H9 (cell line): ENCODE data around the gene OR51A4. TPM values are rescaled to one million over a fixed set of nuclear protein-coding genes. Genes with fewer than 3 reads are reported as not detected.

ENCODE experiments used
- DNase-seq: peaks from one replicate; pipeline ENCODE4 v3.0.0-alpha.2; 2017
- H2AFZ ChIP-seq: one replicate; pipeline ENCODE4 v1.6.1; 2013; ENCODE audit warnings: mild to moderate bottlenecking, low read length, control low read depth, moderate library complexity
- H2AK5ac ChIP-seq: 2 replicates; pipeline ENCODE4 v1.6.1; 2013; ENCODE audit warnings: low read length, control low read depth, mixed read lengths; ENCODE audit not compliant: insufficient read length
- H2BK120ac ChIP-seq: one replicate; pipeline ENCODE4 v1.6.1; 2013; ENCODE audit warnings: low read depth, mild to moderate bottlenecking, low read length, control low read depth, inconsistent platforms; ENCODE audit not compliant: poor library complexity, severe bottlenecking
- H2BK12ac ChIP-seq: 2 replicates; pipeline ENCODE4 v1.6.1; 2013; ENCODE audit warnings: low read length, control low read depth, mixed read lengths, low read depth; ENCODE audit not compliant: insufficient read length
- H2BK15ac ChIP-seq: 2 replicates; pipeline ENCODE4 v1.6.1; 2013; ENCODE audit warnings: low read depth, low read length, control low read depth
- H2BK20ac ChIP-seq: one replicate; pipeline ENCODE4 v1.6.1; 2013; ENCODE audit warnings: low read depth, mild to moderate bottlenecking, low read length, control low read depth, inconsistent platforms; ENCODE audit not compliant: poor library complexity, severe bottlenecking
- H2BK5ac ChIP-seq: 2 replicates; pipeline ENCODE4 v1.6.1; 2013; ENCODE audit warnings: low read length, control low read depth, mixed read lengths; ENCODE audit not compliant: insufficient read length
- H3K14ac ChIP-seq: 2 replicates; pipeline ENCODE4 v1.6.1; 2013; ENCODE audit warnings: low read length, control low read depth; ENCODE audit not compliant: insufficient read depth
- H3K18ac ChIP-seq: 2 replicates; pipeline ENCODE4 v1.6.1; 2013; ENCODE audit warnings: low read depth, mild to moderate bottlenecking, mixed read lengths, low read length, control low read depth; ENCODE audit not compliant: insufficient read length
- H3K23ac ChIP-seq: 2 replicates; pipeline ENCODE4 v1.6.1; 2013; ENCODE audit warnings: low read length, control low read depth, mixed read lengths, low read depth; ENCODE audit not compliant: insufficient read length
- H3K23me2 ChIP-seq: 2 replicates; pipeline ENCODE4 v1.6.1; 2013; ENCODE audit warnings: low read depth, mild to moderate bottlenecking, mixed read lengths, low read length, control low read depth; ENCODE audit not compliant: insufficient read length, poor library complexity, severe bottlenecking
- H3K27ac ChIP-seq: 2 replicates; pipeline ENCODE4 v1.5.1; 2013; ENCODE audit warnings: low read length, control low read depth, mixed read lengths, low read depth; ENCODE audit not compliant: insufficient read length
- H3K27me3 ChIP-seq: 2 replicates; pipeline ENCODE4 v1.6.1; 2013; ENCODE audit warnings: low read length, control low read depth, inconsistent platforms; ENCODE audit not compliant: insufficient read depth
- H3K4ac ChIP-seq: 2 replicates; pipeline ENCODE4 v1.6.1; 2013; ENCODE audit warnings: low read depth, mild to moderate bottlenecking, control low read depth, inconsistent platforms, low read length, moderate library complexity
- H3K4me1 ChIP-seq: 2 replicates; pipeline ENCODE4 v1.6.1; 2013; ENCODE audit warnings: low read length, control low read depth, inconsistent platforms; ENCODE audit not compliant: insufficient read depth
- H3K4me2 ChIP-seq: 2 replicates; pipeline ENCODE4 v1.6.1; 2013; ENCODE audit warnings: low read length, control low read depth, mixed read lengths; ENCODE audit not compliant: insufficient read length, insufficient read depth
- H3K56ac ChIP-seq: 2 replicates; pipeline ENCODE4 v1.6.1; 2013; ENCODE audit warnings: low read depth, mild to moderate bottlenecking, mixed read lengths, low read length, control low read depth; ENCODE audit not compliant: insufficient read length
- H3K79me1 ChIP-seq: 2 replicates; pipeline ENCODE4 v1.6.1; 2013; ENCODE audit warnings: low read depth, mild to moderate bottlenecking, moderate library complexity, low read length, control low read depth, inconsistent platforms; ENCODE audit not compliant: insufficient read depth, poor library complexity, severe bottlenecking
- H3K79me2 ChIP-seq: 2 replicates; pipeline ENCODE4 v1.6.1; 2013; ENCODE audit warnings: low read length, control low read depth, inconsistent platforms; ENCODE audit not compliant: insufficient read depth
- H3K9ac ChIP-seq: 2 replicates; pipeline ENCODE4 v1.6.1; 2013; ENCODE audit warnings: low read length, control low read depth, mixed read lengths; ENCODE audit not compliant: insufficient read length; ENCODE audit errors: extremely low read depth
- H3K9me3 ChIP-seq: one replicate; pipeline ENCODE4 v1.6.1; 2013; ENCODE audit warnings: low read depth, low read length, inconsistent platforms; ENCODE audit not compliant: control insufficient read depth
- H3T11ph ChIP-seq: one replicate; pipeline ENCODE4 v1.6.1; 2013; ENCODE audit warnings: mild to moderate bottlenecking, low read length, control low read depth, inconsistent platforms
- H4K20me1 ChIP-seq: one replicate; pipeline ENCODE4 v1.6.1; 2013; ENCODE audit not compliant: control insufficient read depth, insufficient read length, insufficient read depth
- H4K5ac ChIP-seq: 2 replicates; pipeline ENCODE4 v1.6.1; 2013; ENCODE audit warnings: low read depth, mild to moderate bottlenecking, mixed read lengths, low read length, control low read depth; ENCODE audit not compliant: insufficient read length
- H4K8ac ChIP-seq: replicated peaks from 2 replicates; pipeline ENCODE4 v1.6.1; 2013; ENCODE audit warnings: low read length, control low read depth, mixed read lengths, low read depth; ENCODE audit not compliant: insufficient read length
- H4K91ac ChIP-seq: 2 replicates; pipeline ENCODE4 v1.6.1; 2013; ENCODE audit warnings: low read depth, mild to moderate bottlenecking, moderate library complexity, mixed read lengths, low read length, control low read depth; ENCODE audit not compliant: insufficient read length
- H3K27ac Mint-ChIP-seq, 3 experiments: 2 replicates in 2 of 3; 3 replicates in 1 of 3; pipeline ENCODE4 v1.8.0; 2020 to 2021; ENCODE audit warnings: mixed read lengths in 3 of 3, mild to moderate bottlenecking in 1 of 3, moderate library complexity in 1 of 3
- H3K27me3 Mint-ChIP-seq: 2 replicates; pipeline ENCODE4 v1.8.0; 2021; ENCODE audit warnings: low read depth, mild to moderate bottlenecking, moderate library complexity, mixed read lengths
- H3K36me3 Mint-ChIP-seq, 3 experiments: 2 replicates in 2 of 3; 3 replicates in 1 of 3; pipeline ENCODE4 v1.8.0; 2020 to 2021; ENCODE audit warnings: low read depth in 3 of 3, mixed read lengths in 3 of 3; ENCODE audit not compliant: insufficient read depth in 1 of 3
- H3K4me1 Mint-ChIP-seq, 2 experiments: 2 replicates each; pipeline ENCODE4 v1.8.0; 2020; ENCODE audit warnings: mixed read lengths in 2 of 2
- H3K4me3 Mint-ChIP-seq, 2 experiments: 2 replicates in 1 of 2; 3 replicates in 1 of 2; pipeline ENCODE4 v1.8.0; 2020 to 2021; ENCODE audit warnings: mild to moderate bottlenecking in 2 of 2, mixed read lengths in 2 of 2, moderate library complexity in 1 of 2
- H3K9me3 Mint-ChIP-seq, 2 experiments: 2 replicates in 1 of 2; 3 replicates in 1 of 2; pipeline ENCODE4 v1.8.0; 2020; ENCODE audit warnings: mild to moderate bottlenecking in 2 of 2, mixed read lengths in 2 of 2, moderate library complexity in 1 of 2
- WGBS: extraction: QIAGEN DNeasy Blood & Tissue Kit; methylation state at CpG from one replicate; pipeline ENCODE4 v1.1.7; 2013; ENCODE audit warnings: missing lambda C conversion rate, low lambda C conversion rate, mixed read lengths; ENCODE audit not compliant: insufficient read length; ENCODE audit errors: extremely low coverage; 5-methylcytosine and 5-hydroxymethylcytosine counted together
- total RNA-seq: library from RNA; stranded (reverse); gene quantifications from 2 replicates; pipeline ENCODE4 v1.2.1, GENCODE V29; 2021
- TF ChIP-seq, protein P1 (sequence below): fragments of 200-600 bp; sonication (generic); conservative IDR thresholded peaks from 3 replicates; pipeline ENCODE4 v1.8.0; 2021; ENCODE audit warnings: antibody characterized with exemption, mild to moderate bottlenecking

OR51A4 gene
- total RNA-seq, 1 experiment from 2014 or later: not detected

DNA sequence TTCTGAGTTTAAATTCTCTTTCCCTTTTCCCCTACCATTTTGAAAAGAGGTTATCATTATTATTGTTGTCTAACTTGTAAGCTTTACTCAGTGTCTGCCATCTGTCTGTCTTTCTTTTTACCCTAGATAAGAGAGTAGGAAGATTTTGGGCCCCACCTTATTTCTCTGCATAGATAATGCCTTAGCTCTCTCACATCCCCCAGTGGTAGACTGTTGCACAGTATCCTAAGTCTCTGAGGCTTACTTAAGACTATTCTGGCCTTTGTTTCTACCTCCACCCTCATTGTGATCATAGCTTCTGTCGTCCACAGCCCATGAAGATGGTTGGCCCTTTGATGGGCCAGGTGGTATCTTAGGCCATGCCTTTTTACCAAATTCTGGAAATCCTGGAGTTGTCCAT lies 43.7 kb upstream of the OR51A4 start:
- Histone ChIP-seq H3K9ac (no peak overlapping the region), H2BK20ac (no peak overlapping the region), H2BK120ac (no peak overlapping the region), H3K4me1 (no peaks in the 10 kb centered on the region), H3K56ac (no peak overlapping the region), H2BK15ac (no peak overlapping the region), H3K4me2 (no peak overlapping the region), H2AK5ac (no peak overlapping the region), H3K27me3 (no peaks in the 10 kb centered on the region), H3K14ac (no peak overlapping the region), H2BK12ac (no peak overlapping the region), H2AFZ (no peak overlapping the region), H3K23ac (no peak overlapping the region), H4K91ac (no peak overlapping the region), H2BK5ac (no peak overlapping the region), H4K20me1 (no peaks in the 10 kb centered on the region), H3K4ac (no peak overlapping the region), H3K79me1 (no peaks in the 10 kb centered on the region), H3K79me2 (no peaks in the 10 kb centered on the region), H3K27ac (no peak overlapping the region), H4K8ac (no peak overlapping the region), H3K9me3 (no peaks in the 10 kb centered on the region), H4K5ac (no peak overlapping the region), H3T11ph (no peak overlapping the region), H3K18ac (no peak overlapping the region), H3K23me2 (no peaks in the 10 kb centered on the region)
- Mint-ChIP-seq H3K4me1 (peaks cover 0 to 5% of the 10 kb centered on the region in 2 experiments; a peak in 1 of 4 replicates), H3K4me3 (no peak overlapping the region), H3K36me3 (no peaks in the 10 kb centered on the region), H3K27ac (no peak overlapping the region), H3K27me3 (no peaks in the 10 kb centered on the region; the same call in 1 of the 2 replicates), H3K9me3 (no peaks in the 10 kb centered on the region; a peak in 1 of 5 replicates)
- no peak for DNase-seq
- TF ChIP-seq, protein P1, sequence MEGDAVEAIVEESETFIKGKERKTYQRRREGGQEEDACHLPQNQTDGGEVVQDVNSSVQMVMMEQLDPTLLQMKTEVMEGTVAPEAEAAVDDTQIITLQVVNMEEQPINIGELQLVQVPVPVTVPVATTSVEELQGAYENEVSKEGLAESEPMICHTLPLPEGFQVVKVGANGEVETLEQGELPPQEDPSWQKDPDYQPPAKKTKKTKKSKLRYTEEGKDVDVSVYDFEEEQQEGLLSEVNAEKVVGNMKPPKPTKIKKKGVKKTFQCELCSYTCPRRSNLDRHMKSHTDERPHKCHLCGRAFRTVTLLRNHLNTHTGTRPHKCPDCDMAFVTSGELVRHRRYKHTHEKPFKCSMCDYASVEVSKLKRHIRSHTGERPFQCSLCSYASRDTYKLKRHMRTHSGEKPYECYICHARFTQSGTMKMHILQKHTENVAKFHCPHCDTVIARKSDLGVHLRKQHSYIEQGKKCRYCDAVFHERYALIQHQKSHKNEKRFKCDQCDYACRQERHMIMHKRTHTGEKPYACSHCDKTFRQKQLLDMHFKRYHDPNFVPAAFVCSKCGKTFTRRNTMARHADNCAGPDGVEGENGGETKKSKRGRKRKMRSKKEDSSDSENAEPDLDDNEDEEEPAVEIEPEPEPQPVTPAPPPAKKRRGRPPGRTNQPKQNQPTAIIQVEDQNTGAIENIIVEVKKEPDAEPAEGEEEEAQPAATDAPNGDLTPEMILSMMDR: peak; percentile 44
- WGBS: no CpG with 5 or more reads among the region's 1 CpG
